ENCODE measurements around the gene ALOXE3.
"Not testable (repeated sequence)": the region's sequence is repeated elsewhere in the genome, so short reads cannot be mapped to it uniquely, and the experiment has no call there.

Gene ALOXE3

DNA sequence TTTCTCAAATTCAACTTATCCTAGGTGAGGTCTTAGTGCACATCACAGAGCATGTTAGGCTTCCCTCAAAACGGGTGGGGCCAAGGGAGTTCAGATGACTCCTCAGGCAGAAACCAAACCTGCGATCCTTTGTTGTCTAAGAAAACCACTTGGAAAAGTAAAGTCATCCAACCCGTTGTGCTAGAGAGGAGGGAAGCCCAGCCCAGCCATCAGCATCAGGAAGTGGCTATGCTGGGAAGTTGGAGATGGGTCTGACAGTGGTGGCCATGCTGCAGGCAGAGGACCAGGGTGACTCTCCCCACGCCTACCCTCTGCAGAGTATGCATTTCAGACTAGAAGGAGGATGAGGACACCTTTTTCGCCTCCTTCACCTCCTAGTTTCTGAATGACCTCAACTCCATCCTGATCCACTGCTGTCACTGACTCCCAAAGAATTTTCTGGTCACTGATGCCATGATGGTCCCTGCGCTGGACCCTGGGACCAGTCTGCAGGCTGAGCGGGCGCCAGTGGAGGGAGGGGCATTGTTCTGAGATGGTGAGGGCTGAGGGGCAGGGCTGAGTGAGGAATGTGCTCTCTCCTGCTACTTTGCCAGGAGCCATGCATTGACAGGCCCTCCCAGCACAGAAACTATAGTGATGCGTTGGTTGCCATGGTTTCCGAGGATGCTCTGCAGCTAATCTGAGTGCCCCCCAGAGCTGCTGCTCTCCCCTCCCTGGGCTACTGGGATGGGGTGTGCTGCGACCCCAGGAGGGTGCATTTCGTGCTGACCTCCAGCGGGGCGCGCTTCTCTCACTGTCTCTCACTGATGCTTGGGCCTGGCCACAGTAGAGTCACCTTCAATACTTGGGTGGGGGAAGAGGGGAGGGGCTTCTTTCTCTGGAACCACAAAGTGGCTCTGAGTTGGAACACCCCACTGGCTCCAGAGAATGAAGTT, 51.2 kb downstream of the ALOXE3 start:
- no peak for DNase-seq

DNA sequence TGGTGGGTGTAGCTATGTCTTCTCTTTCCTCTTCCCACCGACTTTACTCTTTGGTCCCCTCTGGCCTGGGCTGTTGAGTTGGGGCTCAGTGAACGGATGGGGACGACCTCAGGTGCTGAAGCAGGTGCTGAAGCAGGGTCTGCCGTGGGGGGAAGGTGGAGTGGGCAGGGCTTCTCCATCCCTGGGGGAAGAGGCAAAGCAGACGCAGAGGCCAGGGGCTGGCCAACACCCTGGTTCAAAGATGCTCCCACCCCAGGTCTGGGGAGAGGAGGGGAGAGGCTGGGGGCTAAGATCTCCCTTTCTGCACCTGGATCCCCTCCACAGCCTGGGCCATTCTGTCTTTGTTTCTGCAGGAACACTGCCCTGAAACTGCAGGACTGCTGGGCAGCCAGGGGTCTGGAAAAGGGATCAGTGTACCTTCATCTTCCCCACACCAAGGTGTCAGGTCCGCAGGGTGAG, 53.7 kb downstream of the ALOXE3 start:
- DNase-seq: no peak

DNA sequence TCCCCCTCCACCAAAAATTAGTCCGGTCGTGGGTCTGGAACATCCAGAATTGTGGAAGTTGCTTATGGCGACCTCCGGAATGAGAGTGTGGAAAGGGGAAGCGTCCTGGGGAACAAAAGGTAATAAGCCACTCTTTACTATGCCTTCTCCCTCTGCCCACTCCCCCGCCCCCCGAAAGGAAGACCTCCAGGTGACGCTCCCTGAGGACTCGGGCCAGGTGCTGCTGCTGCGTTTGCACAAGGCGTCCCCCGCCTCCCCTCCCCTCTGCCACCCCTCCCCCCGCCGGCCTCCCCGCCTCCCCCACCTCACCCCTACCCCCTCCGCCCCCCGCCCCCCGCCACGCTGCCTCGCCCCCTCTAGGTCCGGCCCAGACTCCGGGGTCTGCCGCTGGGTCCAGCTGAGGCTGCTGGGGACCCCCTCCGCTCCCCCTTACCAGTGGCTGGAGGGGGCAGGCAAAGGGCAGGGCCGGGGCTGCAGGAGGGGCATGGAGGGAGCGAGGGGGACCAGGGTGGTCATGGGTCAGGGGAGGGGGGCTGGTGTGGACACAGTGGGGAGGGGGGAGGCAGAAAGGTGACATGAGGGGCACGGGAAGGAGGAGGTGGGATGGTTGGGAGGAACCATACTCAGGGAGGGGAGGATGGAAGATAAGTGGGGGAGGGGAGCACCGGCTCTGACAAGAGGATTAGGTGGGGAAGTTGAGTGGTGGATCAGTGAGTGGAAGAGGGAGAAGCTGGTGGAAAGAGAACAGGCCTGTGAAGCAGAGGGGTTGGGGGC, 54.4 kb downstream of the ALOXE3 start:
- no peak for DNase-seq

DNA sequence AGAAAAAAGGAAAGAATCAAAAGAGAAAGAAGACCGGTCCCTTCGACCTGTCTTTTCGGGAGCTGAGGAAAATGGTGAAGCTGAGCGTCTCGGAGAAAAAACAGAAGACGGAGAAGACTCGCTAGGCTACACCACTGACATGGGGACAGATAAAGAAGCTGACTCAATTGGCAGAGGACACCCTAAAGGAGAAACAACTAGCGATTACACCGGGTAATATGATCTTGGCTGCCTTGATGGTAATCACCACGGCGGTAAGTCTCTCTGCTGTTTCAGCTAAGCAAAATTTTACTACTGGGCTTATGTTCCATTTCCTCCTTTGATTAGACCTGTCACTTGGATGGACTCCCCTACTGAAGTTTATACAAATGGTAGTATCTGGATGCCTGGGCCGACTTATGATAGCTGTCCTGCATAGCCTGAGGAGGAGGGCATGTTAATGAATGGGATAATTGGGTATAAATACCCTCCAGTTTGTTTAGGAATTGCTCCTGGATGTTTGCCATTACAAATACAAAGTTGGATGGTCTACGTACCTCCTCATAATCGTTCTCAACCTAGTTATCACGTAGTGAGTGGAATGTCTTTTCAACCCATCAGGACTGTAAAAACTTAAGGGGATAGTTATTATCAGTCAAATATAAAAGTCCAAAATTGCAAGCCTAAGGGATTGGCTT, 55.4 kb downstream of the ALOXE3 start:
- DNase-seq: no peak

DNA sequence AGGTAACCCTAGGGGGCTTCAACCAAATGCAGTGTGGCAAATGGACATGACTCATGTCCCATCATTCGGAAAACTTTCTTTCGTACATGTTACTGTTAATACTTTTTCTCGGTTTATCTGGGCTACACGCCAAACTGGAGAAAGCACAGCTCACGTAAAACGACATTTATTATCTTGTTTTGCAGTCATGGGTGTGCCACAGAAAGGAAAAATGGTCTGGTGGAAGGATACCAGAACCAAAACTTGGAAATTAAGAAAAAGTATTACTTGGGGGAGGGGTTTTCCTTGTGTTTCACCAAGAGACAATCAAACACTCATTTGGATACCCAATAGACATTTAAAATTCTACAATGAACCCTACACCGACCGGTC, 55.9 kb downstream of the ALOXE3 start:
- DNase-seq: no peak

DNA sequence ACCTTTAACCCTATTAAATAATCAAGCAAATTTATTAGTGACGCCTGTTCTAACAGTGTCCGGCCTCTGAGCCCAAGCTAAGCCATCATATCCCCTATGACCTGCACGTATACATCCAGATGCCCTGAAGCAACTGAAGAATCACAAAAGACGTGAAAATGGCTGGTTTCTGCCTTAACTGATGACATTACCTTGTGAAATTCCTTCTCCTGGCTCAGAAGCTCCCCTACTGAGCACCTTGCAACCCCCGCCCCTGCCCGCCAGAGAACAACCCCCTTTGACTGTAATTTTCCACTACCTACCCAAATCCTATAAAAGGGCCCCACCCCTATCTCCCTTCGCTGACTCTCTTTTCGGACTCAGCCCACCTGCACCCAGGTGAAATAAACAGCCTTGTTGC, 56.5 kb downstream of the ALOXE3 start:
- DNase-seq: not testable (repeated sequence)

DNA sequence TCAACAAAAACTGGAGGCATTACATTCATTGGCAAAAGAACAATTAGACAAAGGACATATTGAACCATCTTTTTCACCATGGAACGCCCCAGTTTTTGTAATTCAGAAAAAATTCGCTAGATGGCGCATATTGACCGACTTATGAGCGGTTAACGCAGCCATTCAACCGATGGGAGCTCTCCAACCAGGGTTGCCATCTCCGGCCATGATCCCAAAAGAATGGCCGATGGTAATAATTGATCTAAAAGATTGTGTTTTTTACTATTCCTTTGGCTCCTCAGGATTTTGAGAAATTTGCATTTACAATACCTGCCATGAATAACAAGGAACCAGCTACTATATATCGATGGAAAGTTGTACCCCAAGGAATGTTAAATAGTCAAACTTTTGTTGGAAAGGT, 58.0 kb downstream of the ALOXE3 start:
- DNase-seq: peak; percentile 78

DNA sequence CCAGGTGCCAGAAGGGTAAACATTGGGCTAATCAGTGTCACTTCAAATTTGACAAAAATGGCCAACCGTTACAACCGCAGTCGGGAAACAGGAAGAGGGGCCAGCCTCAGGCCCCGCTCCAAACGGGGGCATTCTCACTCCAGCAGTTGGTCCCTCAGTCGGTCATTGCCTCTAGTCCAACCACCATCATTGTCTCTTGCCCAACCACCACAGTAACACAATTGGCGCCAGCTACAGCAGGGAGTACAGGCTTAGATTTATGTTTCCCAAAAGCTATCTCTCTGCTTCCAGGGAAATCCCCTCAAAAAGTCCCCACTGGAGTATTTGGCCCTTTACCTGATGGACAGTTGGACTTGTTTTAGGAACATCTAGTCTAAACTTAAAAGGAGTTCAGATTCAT, 59.2 kb downstream of the ALOXE3 start:
- peak; percentile 17 for DNase-seq

DNA sequence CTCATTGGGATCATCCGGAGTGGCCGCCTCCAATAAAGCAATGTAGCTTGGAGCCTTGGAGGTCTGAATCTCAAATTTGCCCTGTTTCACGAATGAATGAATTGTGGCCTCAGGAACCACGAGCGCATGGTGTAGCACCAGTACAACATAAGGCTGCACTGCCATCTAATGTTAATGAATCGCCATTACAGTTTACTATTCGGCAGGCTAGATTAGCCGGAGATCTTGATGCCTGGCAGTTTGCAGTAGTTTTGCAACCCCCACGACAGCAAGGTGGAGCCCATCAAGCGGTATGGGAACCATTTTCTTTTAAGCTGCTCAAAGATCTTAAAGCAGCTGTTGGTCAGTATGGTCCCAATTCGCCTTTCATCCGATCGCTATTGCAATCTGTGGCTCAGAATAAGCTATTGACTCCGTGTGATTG, 60.6 kb downstream of the ALOXE3 start:
- DNase-seq: peak; percentile 72

DNA sequence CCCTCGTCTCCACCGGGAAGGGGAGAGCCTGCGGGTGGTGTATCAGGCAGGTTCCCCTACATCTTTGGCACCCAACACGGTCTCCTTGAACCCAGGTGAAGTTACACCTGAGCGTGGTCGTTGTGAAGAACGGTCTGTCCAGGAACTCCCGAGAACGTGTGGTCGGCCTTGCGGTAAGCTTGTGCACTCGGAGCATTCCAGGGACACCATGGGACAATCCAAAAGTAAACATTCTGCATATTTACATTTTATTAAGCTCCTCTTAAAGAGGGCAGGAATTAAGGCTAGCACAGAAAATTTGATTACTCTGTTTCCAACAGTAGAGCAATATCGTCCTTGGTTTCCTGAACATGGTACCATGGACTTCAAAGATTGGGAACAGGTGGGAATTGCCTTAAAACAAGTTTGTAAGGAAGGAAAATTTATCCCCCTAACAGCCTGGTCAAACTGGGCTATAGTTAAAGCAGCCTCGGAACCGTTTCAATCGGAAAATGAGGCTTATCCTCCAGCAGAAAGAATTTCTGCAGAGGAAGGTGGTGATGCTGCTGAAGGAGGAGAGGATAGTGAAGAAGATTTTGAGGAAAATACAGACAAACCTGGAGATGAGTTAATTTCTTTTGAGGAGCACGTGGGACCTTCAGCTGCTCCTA, 61.2 kb downstream of the ALOXE3 start:
- DNase-seq: peak; percentile 14

DNA sequence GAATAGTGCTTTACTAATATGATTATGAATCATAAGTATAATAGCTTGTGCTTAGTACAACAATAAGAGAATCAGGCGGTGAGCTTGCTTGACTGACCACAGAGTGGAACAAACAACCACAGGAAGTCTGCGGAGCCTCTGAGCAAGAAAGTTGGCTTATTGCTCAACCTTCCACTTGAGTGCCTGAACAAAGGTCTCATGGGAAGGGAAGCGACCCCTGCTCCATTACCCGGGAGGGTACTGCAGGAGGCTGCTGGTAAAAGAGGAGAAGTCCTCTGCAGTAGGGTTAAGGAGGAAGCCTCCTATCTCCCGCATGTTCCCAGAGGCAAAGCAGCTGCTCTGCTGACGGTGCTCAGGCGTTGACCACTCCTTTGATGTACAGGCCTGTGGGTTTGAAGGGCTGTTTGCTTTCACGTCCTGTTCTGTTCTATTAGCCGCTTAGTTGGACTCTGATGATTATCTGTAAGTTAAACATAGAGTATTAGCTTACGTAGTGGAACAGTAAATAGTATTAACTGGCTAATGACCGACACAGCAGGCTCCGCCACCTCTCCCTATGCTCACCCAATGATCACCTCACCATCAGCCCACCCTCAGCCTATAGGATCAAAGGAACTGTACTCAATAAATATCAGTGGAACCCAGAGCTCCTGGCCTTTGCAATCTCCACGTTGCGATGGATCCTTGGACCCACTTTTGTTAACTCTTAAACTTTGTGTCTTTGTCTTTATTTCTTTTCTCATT, 61.9 kb downstream of the ALOXE3 start:
- DNase-seq: peak; percentile 64

DNA sequence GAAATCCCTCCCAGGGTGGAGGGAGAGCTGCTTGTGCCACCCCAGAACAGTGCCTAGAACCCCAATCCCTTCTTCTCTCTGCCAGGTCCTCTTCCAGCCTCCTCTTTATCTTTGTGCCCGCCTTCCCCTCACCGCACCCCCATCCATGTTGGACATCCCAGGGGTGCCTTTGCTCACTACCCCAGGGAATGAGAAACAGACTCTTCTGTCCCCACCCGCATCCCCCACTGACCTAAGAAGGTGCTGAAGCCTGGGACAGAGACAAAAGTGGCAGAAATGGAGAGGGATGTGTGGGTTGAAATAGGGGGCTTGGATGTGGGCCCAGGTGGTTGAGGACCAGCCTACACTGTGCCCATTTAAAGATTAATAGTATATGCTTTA, 62.5 kb downstream of the ALOXE3 start:
- DNase-seq: no peak

DNA sequence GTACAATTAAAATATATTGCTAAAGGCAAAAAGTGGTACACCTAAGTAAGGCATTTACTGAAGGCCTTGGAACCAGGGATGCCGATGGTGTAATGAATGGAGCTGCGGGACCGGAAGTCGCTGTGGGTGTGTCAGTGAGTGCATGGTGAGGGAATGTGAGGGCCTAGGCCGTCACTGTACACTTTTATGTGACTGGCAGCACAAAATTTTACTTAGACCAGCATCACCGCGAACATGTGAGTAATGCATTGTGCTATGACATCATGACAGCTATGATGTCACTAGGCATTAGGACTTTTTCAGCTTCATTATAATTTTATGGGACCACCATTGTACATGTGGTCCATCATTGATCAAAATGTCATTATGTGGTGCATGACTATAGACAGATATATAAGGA, 64.7 kb downstream of the ALOXE3 start:
- DNase-seq: peak; percentile 42

DNA sequence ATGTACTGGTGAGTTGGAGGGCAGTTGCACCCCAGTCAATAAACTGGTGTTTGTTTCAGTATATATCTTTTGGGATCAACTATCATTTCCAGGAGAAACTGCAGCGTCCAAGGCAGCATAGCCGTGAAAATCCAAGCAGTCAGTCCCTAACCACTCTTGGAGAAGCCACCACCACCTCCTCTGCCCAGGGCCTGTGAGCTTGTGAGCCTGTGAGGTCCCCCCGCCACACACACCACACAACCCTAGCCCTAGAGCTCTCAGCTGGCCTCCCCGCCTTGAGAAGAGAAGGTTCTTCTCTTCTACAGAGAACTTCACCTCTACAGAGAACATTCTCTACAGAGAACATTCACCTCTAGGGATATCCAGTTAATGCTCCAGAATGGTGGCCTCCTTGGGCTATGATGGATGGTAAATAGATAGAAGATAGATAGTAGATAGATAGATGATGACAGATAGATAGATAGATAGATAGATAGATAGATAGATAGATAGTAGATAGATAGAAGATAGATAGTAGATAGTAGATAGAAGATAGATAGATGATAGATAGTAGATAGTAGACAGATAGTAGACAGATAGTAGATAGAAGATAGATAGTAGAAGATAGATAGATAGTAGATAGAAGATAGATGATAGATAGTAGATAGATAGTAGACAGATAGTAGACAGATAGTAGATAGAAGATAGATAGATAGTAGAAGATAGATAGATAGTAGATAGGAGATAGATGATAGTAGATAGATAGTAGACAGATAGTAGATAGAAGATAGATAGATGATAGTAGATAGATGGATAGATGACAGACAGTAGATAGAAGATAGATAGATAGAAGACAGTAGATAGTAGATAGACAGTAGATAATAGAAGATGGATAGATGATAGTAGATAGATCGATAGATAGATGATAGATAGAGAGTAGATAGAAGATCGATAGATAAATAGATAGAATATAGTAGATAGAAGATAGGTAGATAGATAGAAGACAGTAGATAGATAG, 65.8 kb downstream of the ALOXE3 start:
- DNase-seq: peak; percentile 39

DNA sequence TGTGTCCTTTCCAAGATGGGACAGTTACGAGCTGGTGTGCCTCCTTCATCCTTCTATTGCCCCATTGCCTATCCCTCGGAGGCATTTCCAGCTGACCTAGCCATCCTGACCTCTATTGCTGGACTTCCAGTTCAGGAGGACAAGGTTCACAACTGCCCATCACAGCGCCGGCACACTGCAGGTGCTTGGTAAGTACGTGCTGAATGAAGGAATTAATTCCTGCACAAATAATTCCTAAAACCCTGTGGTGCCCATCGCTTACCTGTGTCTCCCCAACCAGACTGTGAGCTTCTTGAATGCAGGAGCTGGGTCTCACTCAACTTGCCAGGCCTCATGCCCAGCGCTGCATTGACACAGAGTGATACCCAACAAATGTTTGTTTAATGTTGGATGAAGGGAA, 66.5 kb downstream of the ALOXE3 start:
- peak; percentile 19 for DNase-seq

DNA sequence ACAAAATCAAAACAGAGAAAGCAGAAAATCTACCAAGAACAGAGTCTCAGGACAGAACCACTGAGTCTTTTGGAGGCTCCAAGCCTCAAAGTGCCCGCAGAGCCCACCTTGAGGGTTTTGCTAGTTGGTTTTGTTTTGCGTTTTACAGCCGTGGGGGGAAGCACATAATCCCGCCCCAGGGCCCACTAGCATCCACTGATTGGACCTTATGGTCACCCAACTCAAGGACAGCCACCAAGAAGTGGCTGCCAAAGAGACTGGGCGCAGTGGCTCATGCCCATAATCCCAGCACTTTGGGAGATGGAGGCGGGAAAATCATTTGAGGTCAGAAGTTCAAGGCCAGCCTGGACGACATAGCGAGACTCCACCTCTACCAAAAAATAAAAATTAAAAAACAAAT, 69.6 kb downstream of the ALOXE3 start:
- peak; percentile 54 for DNase-seq

DNA sequence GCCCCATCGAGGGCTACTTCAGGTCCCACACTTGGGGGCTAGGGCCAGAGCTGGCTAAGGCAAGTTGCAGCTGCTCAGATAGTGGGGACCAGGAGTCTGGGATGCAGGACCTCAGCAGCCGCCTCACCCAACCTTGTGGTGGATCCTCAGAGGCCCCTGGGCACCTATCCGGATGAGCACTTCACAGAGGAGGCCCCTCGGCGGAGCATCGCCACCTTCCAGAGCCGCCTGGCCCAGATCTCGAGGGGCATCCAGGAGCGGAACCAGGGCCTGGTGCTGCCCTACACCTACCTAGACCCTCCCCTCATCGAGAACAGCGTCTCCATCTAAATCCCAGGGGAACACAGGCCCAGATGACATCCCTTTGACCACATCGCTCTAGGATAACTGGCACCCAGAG, 70.1 kb downstream of the ALOXE3 start:
- DNase-seq: no peak

DNA sequence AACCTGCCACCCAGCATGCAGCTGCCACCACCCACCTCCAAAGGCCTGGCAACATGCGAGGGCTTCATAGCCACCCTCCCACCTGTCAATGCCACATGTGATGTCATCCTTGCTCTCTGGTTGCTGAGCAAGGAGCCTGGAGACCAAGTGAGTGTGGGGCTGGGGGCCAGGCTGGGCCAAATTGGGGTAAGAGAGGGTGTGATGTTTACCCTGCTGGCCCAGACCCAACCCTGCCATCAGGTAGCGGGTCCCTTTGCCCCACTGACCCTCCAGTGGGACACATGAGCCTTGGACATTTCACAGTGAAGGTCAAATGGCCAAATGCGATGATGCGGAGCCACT, 70.6 kb downstream of the ALOXE3 start:
- DNase-seq: no peak

DNA sequence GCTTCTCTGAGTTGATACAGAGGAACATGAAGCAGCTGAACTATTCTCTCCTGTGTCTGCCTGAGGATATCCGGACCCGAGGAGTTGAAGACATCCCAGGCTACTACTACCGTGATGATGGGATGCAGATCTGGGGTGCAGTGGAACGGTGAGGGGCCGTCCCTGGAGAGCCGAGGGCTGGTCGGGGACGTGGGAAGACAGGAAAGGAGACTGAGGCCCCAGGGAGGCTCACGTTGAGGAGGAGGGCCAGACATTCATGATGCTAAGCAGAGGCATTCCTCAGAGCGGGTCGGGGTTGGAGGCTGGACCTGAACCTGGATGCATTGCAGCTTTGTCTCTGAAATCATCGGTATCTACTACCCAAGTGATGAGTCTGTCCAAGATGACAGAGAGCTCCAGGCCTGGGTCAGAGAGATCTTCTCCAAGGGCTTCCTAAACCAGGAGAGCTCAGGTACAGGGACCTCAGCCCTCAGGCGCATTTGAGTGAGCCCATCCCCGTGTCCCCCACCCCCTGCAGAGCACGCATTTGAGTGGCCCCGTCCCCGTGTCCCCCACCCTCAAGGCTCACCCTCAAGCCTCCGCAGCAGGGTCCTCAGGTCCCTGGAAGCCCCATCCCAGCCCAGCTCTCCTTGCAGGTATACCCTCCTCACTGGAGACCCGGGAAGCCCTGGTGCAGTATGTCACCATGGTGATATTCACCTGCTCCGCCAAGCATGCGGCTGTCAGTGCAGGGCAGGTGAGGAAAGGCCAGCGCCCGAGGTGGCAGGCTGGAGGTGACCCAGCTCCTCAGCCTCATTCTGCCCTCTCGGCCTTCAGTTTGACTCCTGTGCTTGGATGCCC, 71.2 kb downstream of the ALOXE3 start:
- no peak for DNase-seq

DNA sequence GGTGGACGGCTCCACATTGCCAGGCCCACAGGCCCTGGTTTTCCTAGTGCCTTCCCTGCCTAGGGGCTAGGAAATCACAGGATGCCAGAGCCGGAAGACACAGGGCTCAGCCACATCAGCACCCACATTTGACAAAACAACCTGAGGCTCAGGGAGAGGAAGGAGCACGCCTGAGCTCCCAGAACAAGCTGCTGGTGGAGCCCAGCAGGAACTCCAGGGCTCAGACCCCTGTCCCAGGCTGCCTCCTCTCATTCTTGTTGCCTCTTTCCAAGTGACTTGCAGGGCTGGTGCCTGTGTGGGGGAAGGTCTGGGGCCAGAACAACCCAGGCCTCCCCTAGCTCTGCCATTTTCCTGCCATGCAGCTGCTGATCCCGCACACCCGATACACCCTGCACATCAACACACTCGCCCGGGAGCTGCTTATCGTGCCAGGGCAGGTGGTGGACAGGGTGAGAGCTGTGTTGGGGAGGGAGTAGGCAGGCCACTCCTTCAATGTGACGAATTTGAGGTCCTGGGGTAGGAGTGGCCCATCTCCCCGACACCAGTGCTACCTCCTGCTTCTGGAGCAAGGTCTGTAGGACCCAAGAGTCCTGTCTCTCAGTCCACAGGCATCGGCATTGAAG, 71.9 kb downstream of the ALOXE3 start:
- DNase-seq: no peak

All from activated effector memory CD4-positive, alpha-beta T cell treated with anti-CD3 and anti-CD28 coated beads, Interleukin-2, amount 50 U/mL, for 16 hours (primary cell).